Measurements from ENCODE around the gene MAGEH1. TPM values are rescaled to one million over a fixed set of nuclear protein-coding genes. Genes with fewer than 3 reads are reported as not detected.

MAGEH1 gene
- total RNA-seq, 2 donors from 2014 or later: 19.6 to 37.9 TPM

DNA sequence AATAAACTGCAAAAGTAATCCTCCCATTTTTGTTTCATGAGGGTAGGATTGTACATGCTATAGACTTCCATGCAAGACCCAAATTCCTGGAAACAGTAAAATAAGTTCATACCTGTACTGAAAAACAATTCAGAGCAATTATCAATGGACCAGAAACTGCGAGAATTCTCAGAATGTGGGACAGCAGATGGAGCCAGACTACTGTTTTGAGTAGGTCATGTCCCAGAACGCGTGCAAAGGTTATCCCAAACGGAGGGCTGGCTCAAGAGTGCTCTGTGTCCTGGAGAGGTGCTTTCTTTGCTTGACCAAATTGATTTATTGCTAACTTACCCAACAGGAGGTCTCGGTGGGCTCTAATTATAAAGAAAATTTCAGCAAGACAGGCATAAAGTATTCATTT is 1.7 kb upstream of the MAGEH1 start:
- Histone ChIP-seq H3K4me3 (ENCODE audit: low read length) (no peak overlapping the region), H3K27ac (ENCODE audit: low read depth, low read length) (no peak overlapping the region), H3K36me3 (ENCODE audit: control insufficient read depth, insufficient read depth, low read length) (no peaks in the 10 kb centered on the region), H3K9me3 (ENCODE audit: control insufficient read depth, low read length) (no peaks in the 10 kb centered on the region), H3K9ac (ENCODE audit: extremely low read depth, low read length, poor library complexity, severe bottlenecking) (no peak overlapping the region), H3K27me3 (ENCODE audit: control insufficient read depth, insufficient read depth, low read length, poor library complexity, severe bottlenecking) (no peaks in the 10 kb centered on the region), H3K4me1 (ENCODE audit: control insufficient read depth, insufficient read depth, low read length) (no peaks in the 10 kb centered on the region)
- DNase-seq: peak; percentile 39
- TF ChIP-seq, protein P1, sequence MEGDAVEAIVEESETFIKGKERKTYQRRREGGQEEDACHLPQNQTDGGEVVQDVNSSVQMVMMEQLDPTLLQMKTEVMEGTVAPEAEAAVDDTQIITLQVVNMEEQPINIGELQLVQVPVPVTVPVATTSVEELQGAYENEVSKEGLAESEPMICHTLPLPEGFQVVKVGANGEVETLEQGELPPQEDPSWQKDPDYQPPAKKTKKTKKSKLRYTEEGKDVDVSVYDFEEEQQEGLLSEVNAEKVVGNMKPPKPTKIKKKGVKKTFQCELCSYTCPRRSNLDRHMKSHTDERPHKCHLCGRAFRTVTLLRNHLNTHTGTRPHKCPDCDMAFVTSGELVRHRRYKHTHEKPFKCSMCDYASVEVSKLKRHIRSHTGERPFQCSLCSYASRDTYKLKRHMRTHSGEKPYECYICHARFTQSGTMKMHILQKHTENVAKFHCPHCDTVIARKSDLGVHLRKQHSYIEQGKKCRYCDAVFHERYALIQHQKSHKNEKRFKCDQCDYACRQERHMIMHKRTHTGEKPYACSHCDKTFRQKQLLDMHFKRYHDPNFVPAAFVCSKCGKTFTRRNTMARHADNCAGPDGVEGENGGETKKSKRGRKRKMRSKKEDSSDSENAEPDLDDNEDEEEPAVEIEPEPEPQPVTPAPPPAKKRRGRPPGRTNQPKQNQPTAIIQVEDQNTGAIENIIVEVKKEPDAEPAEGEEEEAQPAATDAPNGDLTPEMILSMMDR (conservative IDR thresholded peaks at IDR 0.05): peak; percentile 23
- H3K27me3 Mint-ChIP-seq (ENCODE audit: insufficient read depth): peaks cover 11% of the 10 kb centered on the region
- WGBS, 2 experiments (ENCODE audit: insufficient coverage in 1 of 2, insufficient read length in 1 of 2): 30% methylated on average over 5 of the region's 5 CpGs; no CpG with 5 or more reads in 1 of the 2 experiments
- peaks cover 3% of the 10 kb centered on the region for H3K4me1 Mint-ChIP-seq
- no peak overlapping the region for H3K4me3 Mint-ChIP-seq
- H3K36me3 Mint-ChIP-seq (ENCODE audit: low read depth): no peaks in the 10 kb centered on the region
- no peak overlapping the region for H3K27ac Mint-ChIP-seq
- H3K9me3 Mint-ChIP-seq: peaks cover 44% of the 10 kb centered on the region

GRCh38 chrX:55451141-55451540 is 786 bp upstream of the MAGEH1 start:
- Mint-ChIP-seq H3K27me3 (ENCODE audit: insufficient read depth) (peaks cover 5% of the 10 kb centered on the region), H3K4me1 (peaks cover 3% of the 10 kb centered on the region), H3K4me3 (peak overlapping the region; percentile 80), H3K36me3 (ENCODE audit: low read depth) (no peaks in the 10 kb centered on the region), H3K9me3 (peaks cover 35% of the 10 kb centered on the region), H3K27ac (no peak overlapping the region)
- Histone ChIP-seq H3K4me3 (ENCODE audit: low read length) (peak overlapping the region; percentile 92), H3K27ac (ENCODE audit: low read depth, low read length) (no peak overlapping the region), H3K9ac (ENCODE audit: extremely low read depth, low read length, poor library complexity, severe bottlenecking) (no peak overlapping the region), H3K27me3 (ENCODE audit: control insufficient read depth, insufficient read depth, low read length, poor library complexity, severe bottlenecking) (no peaks in the 10 kb centered on the region), H3K9me3 (ENCODE audit: control insufficient read depth, low read length) (no peaks in the 10 kb centered on the region), H3K4me1 (ENCODE audit: control insufficient read depth, insufficient read depth, low read length) (no peaks in the 10 kb centered on the region), H3K36me3 (ENCODE audit: control insufficient read depth, insufficient read depth, low read length) (no peaks in the 10 kb centered on the region)
- TF ChIP-seq, protein P1 (conservative IDR thresholded peaks at IDR 0.05): no peak
- WGBS, 2 experiments (ENCODE audit: insufficient coverage in 1 of 2, insufficient read length in 1 of 2): 88% methylated on average over 1 of the region's 2 CpGs; no CpG with 5 or more reads in 1 of the 2 experiments
- DNase-seq: no peak

DNA sequence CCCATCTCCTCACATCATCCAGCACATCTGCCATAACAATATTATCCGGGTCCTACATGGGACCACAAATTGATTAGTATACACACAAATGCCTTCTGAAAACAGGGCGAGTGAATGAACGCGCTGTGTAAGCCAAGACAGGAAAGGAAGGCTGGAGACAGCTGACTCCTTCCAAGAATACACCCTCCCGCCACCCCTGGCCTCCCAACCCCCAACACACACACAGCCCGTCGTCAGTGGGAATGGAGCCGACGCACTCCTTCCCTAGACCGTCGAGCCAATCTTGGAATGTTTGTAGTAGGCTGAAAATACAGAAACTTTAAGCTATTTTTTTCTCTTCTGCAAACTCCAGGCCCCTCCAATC is 319 bp upstream of the MAGEH1 start:
- peaks cover 31% of the 10 kb centered on the region for H3K9me3 Mint-ChIP-seq
- Histone ChIP-seq H3K9me3 (ENCODE audit: control insufficient read depth, low read length) (no peaks in the 10 kb centered on the region), H3K27me3 (ENCODE audit: control insufficient read depth, insufficient read depth, low read length, poor library complexity, severe bottlenecking) (no peaks in the 10 kb centered on the region), H3K27ac (ENCODE audit: low read depth, low read length) (no peak overlapping the region), H3K4me1 (ENCODE audit: control insufficient read depth, insufficient read depth, low read length) (no peaks in the 10 kb centered on the region), H3K36me3 (ENCODE audit: control insufficient read depth, insufficient read depth, low read length) (no peaks in the 10 kb centered on the region), H3K4me3 (ENCODE audit: low read length) (peak overlapping the region; percentile 92), H3K9ac (ENCODE audit: extremely low read depth, low read length, poor library complexity, severe bottlenecking) (peak overlapping the region; percentile 68)
- peaks cover 1% of the 10 kb centered on the region for H3K27me3 Mint-ChIP-seq (ENCODE audit: insufficient read depth)
- WGBS, 2 experiments (ENCODE audit: insufficient coverage in 1 of 2, insufficient read length in 1 of 2): 20% methylated on average over 5 of the region's 11 CpGs; no CpG with 5 or more reads in 1 of the 2 experiments
- H3K4me3 Mint-ChIP-seq: peak overlapping the region; percentile 80
- H3K4me1 Mint-ChIP-seq: peaks cover 3% of the 10 kb centered on the region
- no peaks in the 10 kb centered on the region for H3K36me3 Mint-ChIP-seq (ENCODE audit: low read depth)
- H3K27ac Mint-ChIP-seq: no peak overlapping the region
- no peak for DNase-seq
- TF ChIP-seq, protein P1 (conservative IDR thresholded peaks at IDR 0.05): no peak

Data from endodermal cell (in vitro differentiated cells).